A549 treated with ZK216348 at 1 μM for 4 hours (cell line): ENCODE results near the gene CPSF4L. TPM values are rescaled to one million over a fixed set of nuclear protein-coding genes. Genes with fewer than 3 reads are reported as not detected.

Source experiments
- total RNA-seq: library from RNA; stranded (reverse); fragments of 200-300 nt; extraction: Qiagen RNA extraction; gene quantifications from 5 replicates; pipeline ENCODE4 v1.2.3, GENCODE V29; 2022; ENCODE audit warnings: low read depth

CPSF4L gene, protein sequence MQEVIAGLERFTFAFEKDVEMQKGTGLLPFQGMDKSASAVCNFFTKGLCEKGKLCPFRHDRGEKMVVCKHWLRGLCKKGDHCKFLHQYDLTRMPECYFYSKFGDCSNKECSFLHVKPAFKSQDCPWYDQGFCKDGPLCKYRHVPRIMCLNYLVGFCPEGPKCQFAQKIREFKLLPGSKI
- not detected in 5 replicates for total RNA-seq

DNA sequence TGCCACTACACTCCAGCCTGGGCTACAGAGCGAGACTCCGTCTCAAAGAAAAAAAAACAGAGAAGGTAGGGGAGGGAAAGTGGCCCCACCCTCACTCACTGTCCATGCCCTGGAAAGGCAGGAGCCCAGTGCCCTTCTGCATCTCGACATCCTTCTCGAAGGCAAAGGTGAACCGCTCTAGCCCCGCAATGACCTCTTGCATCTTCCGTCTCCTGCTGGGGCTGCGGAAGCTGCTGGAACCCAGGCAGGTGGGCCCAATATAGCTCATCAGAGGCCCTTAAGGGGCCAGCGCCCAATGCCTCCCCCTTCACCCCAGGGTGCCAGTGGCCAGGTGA, at the start of gene CPSF4L:
TSS of gene CPSF4L (minus strand) at position 264 of the 335 bp plus-strand sequence. CDS start at position 202, 62 bp downstream.

Other genes starting within 250 kb of the CPSF4L start
- 13.9 to 17.3 TPM (median 15.0 TPM) in 5 replicates for gene SLC39A11, start 169.2 kb downstream of the CPSF4L start, total RNA-seq
- 0.06 to 0.09 TPM (median 0.06 TPM) in 5 replicates for gene SSTR2, start 96.9 kb downstream of the CPSF4L start, total RNA-seq
- gene COG1, start 68.8 kb downstream of the CPSF4L start, total RNA-seq: 17.5 to 23.3 TPM (median 21.5 TPM) in 5 replicates
- gene CDC42EP4, start 50.1 kb upstream of the CPSF4L start, total RNA-seq: 53.7 to 80.0 TPM (median 74.2 TPM) in 5 replicates